ENCODE data around the gene HP. TPM values are rescaled to one million over a fixed set of nuclear protein-coding genes. Genes with fewer than 3 reads are reported as not detected.

Gene HP
- total and polyA plus RNA-seq, 2 of the 8 experiments (the other 6 are each of a cell fraction or from before 2014, with no cell fraction given), result not detected

DNA sequence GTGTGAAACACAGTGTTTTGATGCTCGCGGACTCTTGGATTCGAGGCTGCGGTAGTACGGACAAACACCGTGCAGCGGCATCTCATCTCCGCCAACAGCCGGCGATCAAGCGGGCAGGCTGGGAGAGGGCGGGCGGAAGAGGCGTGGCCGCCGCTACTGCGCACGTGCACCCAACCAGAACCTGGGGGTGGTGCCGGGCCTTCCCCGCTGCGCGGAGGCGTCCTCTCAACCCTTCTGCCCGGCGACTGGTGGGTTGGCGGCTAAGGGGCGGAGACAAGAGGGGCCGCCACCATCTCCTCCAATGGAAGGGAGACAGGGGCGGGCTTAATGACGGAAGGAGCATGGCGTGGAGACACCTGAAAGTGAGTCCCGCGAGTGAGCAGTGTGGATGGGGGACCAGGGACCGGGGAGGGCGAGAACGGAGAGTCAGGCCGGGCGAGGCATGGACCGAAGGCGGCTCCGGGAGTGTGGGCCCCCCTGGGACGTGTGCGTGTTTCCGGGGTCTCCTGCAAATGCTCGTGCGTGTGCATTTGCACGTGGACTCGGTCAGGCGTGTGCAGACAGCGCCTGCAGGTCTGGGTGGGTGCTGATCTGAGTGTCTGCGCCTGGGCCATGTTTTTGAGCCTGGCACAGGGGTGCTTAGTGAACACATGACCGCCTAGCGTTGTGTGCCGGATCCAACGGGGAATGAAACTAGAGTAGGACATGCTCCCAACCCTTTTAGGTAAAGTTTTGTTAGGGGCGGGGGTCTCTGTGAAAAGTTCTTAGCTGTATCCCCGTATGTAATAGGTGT lies 45.7 kb upstream of the HP start, which contains the start of gene DHODH (continued):
- TF ChIP-seq BCL11A (IDR thresholded peaks at IDR 0.05; ENCODE audit: low read depth in 2 of 2, low read length in 2 of 2) (no peak), SP1 (IDR thresholded peaks at IDR 0.05; ENCODE audit: low read depth, low read length) (peak; percentile 66), SIN3A (conservative IDR thresholded peaks at IDR 0.05 in 1 of 2, IDR thresholded peaks at IDR 0.05 in 1 of 2; ENCODE audit: low read depth in 1 of 2, low read length in 2 of 2) (peak in 1 of 2 experiments; percentile 79; a peak in 2 of 4 replicates), JUND (IDR thresholded peaks at IDR 0.05; ENCODE audit: low read length) (no peak), POLR2A (IDR thresholded peaks at IDR 0.05; ENCODE audit: control extremely low read depth in 1 of 2, low read depth in 2 of 2, low read length in 2 of 2) (peak; percentile 59 to 81), CBX5 (IDR thresholded peaks at IDR 0.05; ENCODE audit: low read depth, low read length) (no peak), ZNF274 (IDR thresholded peaks at IDR 0.05; ENCODE audit: borderline replicate concordance, extremely low read depth, low read length) (no peak), POU5F1 (IDR thresholded peaks at IDR 0.05; ENCODE audit: low read depth, low read length) (no peak), CEBPB (IDR thresholded peaks at IDR 0.05; ENCODE audit: low read depth, low read length) (no peak), JUN (IDR thresholded peaks at IDR 0.05; ENCODE audit: low read depth, low read length) (no peak), POLR2AphosphoS5 (IDR thresholded peaks at IDR 0.05; ENCODE audit: low read depth, low read length) (peak; percentile 91), RAD21 (IDR thresholded peaks at IDR 0.05 in 1 of 2, conservative IDR thresholded peaks at IDR 0.05 in 1 of 2; ENCODE audit: low read depth in 2 of 2, low read length in 2 of 2) (no peak), CHD1 (IDR thresholded peaks at IDR 0.05; ENCODE audit: low read depth, low read length) (no peak), MAFK (IDR thresholded peaks at IDR 0.05; ENCODE audit: low read depth, low read length) (no peak), FOSL1 (IDR thresholded peaks at IDR 0.05; ENCODE audit: insufficient read depth, low read depth, low read length) (no peak), CREB1 (IDR thresholded peaks at IDR 0.05) (no peak; the same call in none of the 2 replicates), KDM5A (IDR thresholded peaks at IDR 0.05; ENCODE audit: low read length) (no peak; the same call in 1 of the 2 replicates), YY1 (IDR thresholded peaks at IDR 0.05; ENCODE audit: low read depth, low read length) (no peak), EZH2 (IDR thresholded peaks at IDR 0.05; ENCODE audit: low read depth, low read length, severe bottlenecking) (no peak), TBP (IDR thresholded peaks at IDR 0.05; ENCODE audit: low read depth, low read length) (peak; percentile 78)
- TF ChIP-seq, protein P1, sequence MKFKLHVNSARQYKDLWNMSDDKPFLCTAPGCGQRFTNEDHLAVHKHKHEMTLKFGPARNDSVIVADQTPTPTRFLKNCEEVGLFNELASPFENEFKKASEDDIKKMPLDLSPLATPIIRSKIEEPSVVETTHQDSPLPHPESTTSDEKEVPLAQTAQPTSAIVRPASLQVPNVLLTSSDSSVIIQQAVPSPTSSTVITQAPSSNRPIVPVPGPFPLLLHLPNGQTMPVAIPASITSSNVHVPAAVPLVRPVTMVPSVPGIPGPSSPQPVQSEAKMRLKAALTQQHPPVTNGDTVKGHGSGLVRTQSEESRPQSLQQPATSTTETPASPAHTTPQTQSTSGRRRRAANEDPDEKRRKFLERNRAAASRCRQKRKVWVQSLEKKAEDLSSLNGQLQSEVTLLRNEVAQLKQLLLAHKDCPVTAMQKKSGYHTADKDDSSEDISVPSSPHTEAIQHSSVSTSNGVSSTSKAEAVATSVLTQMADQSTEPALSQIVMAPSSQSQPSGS (IDR thresholded peaks at IDR 0.05; ENCODE audit: low read length), result no peak

Measured in H1 (cell line).